GM12874 (cell line): Measurements from ENCODE around the gene TAPT1.

ENCODE experiments used
- TF ChIP-seq, protein P1 (sequence below): IDR thresholded peaks from 2 replicates; pipeline ENCODE4 v1.5.1; 2011; ENCODE audit warnings: low read depth, mild to moderate bottlenecking, control low read depth, low read length, moderate library complexity; ENCODE audit not compliant: insufficient read depth

The TAPT1 gene

DNA sequence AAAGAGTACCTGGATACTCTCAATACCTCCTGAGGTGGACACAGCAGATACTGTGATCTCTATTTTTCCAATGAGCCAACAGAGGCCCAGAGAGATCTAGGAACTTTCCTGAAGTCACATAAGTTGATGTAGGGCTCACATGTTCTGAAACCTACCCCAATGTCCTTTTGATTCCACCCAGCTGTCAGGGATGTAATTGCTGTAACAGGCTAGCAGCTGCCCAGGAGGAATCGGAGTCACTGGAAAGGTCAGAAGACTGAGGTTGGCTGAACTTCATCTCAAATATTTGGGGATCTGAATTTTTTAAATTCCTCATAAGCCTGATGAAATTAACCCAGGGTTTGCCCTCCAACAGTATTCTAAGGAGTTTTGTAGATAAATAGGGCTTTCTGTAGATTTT, 90.0 kb downstream of the TAPT1 start:
- TF ChIP-seq, protein P1, sequence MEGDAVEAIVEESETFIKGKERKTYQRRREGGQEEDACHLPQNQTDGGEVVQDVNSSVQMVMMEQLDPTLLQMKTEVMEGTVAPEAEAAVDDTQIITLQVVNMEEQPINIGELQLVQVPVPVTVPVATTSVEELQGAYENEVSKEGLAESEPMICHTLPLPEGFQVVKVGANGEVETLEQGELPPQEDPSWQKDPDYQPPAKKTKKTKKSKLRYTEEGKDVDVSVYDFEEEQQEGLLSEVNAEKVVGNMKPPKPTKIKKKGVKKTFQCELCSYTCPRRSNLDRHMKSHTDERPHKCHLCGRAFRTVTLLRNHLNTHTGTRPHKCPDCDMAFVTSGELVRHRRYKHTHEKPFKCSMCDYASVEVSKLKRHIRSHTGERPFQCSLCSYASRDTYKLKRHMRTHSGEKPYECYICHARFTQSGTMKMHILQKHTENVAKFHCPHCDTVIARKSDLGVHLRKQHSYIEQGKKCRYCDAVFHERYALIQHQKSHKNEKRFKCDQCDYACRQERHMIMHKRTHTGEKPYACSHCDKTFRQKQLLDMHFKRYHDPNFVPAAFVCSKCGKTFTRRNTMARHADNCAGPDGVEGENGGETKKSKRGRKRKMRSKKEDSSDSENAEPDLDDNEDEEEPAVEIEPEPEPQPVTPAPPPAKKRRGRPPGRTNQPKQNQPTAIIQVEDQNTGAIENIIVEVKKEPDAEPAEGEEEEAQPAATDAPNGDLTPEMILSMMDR, result no peak

DNA sequence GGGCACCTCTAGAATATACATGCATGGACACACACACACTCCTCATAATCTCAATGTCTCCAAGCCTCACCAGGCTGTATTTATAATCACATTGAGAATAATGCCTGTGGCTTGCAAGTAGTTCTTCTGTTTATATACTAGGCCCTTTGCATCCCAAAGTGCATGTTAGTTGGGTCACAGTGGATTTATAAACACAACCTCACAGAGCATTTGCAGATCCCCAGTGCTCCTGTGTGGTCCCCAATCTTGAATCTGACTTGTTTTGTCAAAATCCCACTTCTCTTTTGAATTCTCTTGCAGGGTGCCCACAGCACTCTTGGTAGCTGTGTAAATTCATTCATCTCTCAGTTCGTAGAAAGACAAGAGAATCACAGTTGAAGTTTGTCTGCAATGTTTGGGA, 92.9 kb downstream of the TAPT1 start:
- TF ChIP-seq, protein P1, result no peak

DNA sequence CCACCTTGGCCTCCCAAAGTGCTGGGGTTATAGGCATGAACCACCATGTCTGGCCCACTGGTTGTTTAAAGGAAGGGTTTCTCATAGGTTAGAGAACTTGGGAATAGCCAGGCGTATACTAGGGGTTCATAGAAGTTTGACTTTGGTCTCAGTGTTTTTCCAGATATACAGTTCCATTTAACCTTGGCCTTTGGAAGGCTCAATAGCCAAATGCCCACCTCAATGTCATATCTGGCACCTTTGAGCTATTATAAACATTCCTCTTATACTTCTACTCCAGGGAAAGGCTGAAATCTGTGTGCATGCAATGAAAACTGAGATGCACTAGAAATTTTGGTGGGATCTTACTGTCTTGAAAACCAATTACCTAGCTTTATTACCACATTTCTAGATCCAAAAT, 95.0 kb downstream of the TAPT1 start:
- TF ChIP-seq, protein P1, result no peak

DNA sequence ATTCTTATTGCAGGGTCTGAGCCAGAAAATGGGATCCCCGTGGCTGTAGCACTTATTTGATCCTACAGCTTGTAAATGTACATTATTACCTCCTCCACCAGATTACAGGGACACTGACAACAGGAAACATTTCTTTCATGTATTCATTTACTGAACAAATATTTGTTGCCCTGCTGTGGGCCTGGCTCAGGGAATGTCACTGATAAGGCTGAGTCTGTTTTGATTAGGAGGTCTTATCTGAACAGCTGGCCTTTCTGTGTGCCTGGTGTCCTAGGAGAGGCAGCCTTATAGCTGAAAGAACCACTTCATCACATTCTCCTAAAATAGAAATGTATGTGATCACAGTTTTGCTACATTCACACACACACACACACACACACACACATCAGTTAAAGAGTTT, 96.9 kb downstream of the TAPT1 start:
- TF ChIP-seq, protein P1, result no peak

DNA sequence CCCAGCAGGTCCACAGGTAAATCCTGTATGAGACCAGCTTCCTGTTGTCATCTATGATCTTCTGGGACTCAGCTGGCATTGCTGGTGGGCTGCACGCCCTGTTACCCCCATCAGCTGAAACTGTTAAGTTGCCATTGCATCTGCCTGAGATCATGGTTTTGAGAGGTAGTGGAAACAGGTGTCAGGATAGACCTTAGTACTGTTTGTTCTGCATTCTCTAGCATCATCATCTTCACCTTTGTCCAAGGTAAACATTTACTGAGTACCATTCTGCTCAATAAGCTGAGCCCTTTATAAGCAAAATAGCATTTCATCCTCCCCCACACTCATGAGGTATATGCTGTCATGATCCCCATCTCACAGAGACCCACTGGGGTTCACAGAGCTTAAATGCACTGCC, 99.6 kb downstream of the TAPT1 start:
- TF ChIP-seq, protein P1, result no peak

DNA sequence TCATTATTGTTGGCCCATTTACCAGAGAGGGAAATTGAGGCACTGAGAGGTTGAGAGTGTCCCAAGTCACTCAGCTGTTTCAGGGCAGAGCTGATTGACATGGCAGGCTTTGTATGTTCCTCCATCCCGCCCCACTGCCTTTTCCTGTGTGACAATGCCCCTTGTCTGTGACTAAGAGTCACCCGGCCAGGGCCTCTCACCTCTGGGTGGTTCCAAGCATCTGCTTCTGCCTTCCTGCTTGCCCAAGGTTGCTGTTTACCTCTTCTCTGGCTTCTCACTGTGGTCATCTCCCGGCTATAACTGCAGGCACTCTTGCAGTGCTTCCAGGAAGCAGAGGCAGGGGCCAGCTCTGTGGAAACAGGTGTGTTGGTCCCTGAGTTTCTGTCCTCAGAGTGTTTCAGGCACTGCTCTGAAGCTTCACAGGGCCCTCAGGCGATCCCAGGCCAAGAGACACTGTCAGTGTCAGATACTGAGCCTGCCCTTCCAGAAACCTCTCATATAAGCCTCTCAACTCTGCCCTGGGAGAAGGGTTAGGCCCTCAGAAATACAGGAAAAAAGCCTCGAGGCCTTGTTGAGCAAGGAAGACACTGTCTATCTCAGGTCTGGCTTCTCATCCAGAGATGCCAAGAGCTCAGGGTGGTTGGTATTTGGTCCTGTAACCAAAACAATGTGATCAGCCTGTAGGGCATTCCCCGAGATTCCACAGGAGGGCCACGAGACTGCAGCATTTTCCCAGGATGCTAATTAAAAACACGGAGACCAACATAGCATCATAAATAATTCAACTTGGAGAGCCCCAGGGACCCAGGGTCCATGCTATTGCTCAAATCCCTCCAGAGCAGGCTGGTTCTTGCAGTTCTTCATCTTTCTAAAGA, 100.5 kb downstream of the TAPT1 start:
- TF ChIP-seq, protein P1, result no peak

DNA sequence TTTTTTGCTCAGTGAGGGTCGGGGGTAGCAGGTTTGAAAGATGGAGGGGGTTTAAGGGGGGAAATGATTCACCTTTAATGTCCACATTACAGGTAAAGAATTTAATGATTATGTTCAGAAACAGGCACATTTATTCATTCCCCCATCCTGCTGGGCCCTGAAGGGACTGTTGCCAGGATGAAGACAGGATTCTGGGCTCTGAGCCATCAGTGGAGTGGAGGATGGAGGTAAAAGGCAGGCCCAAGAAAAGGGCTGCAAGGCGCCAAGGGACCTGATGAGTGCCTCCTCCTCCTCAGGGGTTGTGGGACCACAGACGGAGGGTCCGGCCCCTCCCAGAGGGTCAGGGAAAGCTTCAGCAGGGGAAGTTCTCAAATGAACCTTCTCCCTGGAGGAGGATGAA, 102.0 kb downstream of the TAPT1 start:
- TF ChIP-seq, protein P1, result no peak
